AG20443 (cell line): ENCODE data around the gene TPD52L1.
A peak's percentile ranks its signal among the peaks of the same experiment; 100 is the strongest.
"Not testable (repeated sequence)": the region's sequence is repeated elsewhere in the genome, so short reads cannot be mapped to it uniquely, and the experiment has no call there.

Source experiments
- DNase-seq: peaks from one replicate; pipeline ENCODE4 v3.0.0; 2012; ENCODE audit warnings: low spot score, mixed read lengths

The TPD52L1 gene

DNA sequence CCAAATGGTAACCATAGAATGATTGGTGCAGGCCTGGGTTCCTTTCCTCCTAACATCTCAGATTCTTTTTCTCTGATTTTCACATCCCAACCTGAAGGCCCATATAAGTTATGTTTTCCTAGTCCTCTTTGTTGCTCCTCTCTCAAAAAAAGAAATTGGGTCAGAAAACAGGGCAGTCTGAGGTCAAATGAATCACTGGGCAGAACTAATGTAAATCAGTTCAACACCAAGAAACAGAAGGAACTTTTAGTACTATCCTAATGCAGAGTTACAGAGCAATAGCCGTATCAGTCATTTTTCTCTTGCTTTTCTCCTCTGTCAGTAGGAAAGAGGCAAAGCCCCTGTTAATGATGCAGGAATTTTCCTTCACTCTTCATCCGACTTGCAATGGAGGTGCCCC is 11.0 kb upstream of the TPD52L1 start:
- no peak for DNase-seq

DNA sequence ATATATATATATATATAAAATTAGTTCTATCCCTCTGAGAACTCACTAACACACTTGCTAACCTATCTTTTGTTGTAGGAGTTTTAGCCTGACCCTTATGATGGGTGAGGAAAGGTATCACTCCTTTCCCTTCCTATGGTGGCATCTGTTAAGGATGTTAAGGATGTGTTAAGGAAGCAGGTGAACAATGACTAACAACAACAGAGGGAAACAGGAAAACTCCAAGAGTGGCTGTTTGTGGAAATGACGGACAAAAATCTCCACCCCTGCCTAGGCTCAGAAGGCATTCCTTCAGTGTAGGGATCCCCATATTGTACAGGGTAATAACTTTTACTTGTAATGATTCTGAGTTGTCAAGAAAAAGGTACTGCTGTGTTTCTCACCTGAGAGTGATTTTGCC is 8.8 kb upstream of the TPD52L1 start:
- no peak for DNase-seq

DNA sequence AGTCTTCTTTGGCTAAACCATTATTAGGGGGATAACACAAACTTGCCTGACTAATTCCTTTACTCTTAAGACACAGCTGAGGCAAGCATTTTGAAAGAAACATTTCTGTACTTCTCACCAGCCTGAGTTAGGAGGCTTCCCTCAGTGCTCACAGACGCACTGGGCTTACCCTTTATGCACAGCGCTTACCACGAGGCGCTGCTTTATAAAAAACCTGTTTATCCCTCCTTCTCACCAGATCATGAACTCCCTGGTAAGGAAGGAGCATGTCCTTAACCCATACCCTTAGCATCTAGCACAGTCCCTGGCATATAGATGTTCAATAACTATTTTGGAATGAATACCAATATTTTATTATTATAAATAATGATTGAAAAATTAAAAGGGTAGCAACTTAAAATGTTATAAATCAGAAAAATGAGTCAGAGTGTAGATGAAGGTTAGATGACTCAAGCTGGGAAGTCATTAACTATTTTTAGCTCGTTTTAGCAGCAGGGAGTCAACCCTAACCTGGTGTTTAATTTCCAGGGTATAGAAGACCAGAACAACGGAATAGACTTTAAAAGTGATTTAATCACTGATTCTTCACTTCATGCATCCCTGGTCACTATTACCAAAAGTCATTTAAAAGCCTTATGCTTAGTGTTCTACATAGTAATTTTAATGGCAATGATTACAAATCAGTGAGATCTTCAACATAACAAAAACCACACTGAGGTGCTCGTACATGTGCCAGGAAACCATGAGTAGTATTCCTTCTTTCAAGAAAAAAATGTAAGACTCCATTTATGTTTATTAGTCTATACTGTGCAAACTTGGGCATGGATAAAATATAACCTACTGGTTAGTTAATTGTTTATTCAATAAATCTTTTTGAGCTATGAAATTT is 4.1 kb upstream of the TPD52L1 start:
- peak; percentile 50 for DNase-seq

DNA sequence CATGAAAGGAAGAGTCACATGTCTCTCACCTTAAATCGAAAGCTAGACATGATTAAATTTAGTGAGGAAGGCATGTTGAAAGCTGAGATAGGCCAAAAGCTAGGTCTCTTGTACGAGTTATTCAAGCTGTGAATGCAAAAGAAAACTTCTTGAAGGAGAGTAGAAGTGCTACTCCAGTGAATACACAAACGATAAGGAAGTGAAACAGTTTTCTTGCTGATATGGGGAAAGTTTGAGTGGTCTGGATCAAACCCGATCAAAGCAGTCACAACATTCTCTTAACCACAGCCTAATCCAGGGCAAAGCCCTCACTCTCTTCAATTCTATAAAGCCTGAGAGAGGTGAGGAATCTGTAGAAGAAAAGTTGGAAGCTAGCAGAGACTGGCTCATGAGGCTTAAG is 1.9 kb upstream of the TPD52L1 start:
- DNase-seq = no peak

DNA sequence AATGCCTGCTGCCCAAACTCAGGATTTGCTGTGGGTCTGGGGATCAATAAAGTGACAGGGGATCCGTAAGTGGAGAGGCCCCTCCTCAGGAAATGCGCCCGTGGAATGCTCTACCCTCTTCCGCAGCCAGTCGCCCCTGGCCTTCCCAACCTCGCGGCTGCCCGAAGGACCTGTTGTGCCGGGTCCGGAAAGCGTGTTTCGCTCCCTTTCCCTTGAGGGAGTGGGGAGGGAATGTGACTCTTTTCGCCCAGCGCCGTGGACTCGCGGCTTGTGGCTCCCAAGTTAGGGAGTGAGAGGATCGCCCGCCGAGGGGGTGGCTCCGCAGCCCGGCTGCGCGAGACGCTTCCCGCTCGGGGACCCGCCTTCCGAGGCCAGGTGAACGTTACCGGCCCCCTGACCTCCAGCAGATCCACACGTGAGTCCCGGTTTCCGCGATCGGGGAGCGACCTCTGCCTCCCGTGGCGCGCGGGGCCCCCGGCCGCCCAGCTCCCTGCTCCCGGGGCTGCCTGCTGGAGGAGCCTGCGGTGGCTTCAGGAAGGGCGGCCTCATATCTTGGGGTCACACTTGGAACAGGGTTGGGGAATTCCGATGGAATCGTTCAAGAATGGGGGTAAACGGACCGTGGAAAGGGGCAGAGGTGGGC is 666 bp downstream of the TPD52L1 start:
- peak; percentile 46 for DNase-seq

DNA sequence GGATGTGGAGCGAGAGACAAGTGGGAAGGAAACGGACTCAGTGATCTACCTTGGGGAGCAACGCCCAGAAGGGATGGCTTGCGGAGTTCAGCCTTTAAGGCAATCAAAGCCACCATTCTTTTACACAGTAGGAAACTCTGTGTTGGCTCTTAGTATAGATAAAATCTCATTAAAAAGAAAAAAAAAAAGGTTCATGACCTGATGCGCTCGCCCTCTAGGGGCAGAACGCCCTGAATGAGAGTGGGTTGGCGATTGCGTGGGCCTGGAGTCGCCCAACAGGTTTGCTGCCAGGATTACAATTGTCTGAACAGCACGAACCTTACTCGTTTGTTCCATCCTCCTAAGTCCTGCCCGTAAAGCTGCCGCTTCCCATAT is 1.2 kb downstream of the TPD52L1 start:
- no peak for DNase-seq

DNA sequence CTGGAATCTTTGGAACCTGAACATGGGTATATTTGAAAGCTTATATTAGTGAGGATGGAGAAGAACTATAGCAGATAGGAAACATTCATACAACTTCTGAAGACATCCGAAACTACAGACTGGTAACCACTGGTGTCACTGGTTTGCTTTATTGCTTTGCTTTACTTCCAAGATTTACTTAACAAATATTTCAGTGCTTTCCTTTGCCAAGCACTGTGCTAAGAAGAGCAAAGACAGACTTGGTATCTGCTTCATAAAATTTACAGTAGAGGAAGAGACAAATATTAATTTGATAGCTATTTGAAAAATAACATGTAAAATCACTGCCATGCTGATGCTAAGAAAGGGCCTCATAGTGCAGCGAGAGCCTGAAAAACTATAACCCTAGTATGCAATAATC is 1.8 kb downstream of the TPD52L1 start:
- no peak for DNase-seq

DNA sequence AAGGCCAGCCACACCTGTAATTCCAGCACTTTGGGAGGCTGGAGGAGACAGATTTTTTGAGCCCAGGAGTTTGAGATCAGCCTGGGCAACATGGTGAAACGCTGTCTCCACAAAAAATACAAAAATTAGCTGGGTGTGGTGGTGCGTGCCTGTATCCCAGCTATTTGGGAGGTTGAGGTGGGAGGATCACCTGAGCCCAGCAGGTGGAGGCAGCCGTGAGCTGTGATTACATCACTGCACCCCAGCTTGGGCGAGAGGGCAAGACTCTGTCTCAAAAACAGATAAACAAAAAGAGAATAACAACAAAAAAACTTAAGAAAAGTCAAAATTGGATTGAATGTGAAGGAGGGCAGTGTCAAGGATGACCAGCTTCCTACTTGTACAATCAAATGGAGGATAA is 2.9 kb downstream of the TPD52L1 start:
- DNase-seq = no peak

DNA sequence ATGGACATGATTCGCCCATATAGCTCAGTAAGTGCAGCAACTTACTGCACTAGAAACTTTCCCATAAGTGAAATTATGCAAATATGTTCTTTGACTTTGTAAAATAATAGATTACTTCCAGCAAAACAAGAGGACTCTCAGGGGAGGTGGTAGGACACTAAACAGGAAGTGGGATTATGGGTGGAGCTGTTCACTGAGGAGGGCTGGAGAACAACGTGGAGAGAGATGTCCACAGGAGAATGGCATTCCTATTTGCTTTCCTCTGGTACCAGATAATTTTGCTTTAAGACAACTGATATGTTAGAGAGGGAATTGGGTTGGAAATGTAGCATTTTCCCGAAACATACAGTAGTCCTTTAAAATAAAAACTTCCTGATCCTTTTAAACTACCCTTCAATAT is 3.7 kb downstream of the TPD52L1 start:
- no peak for DNase-seq

DNA sequence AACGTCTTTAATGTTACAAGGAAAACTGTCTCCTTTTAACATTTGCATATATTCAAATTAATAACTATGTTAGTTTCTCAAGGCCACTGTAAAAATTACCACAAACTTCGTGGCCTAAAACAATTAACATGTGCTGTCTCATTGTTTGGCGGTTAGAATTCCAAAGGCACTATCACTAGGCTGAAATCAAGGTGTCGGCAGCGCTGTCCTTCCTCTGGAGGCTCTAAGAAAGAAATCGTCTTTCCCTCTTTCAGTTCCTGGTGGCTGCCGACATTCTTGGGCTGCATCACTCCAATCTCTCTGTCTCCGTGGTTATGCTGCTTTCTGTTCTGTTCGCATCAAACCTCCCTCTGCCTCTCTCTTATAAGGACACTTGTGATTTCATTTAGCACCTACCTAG is 4.2 kb downstream of the TPD52L1 start:
- DNase-seq = no peak

DNA sequence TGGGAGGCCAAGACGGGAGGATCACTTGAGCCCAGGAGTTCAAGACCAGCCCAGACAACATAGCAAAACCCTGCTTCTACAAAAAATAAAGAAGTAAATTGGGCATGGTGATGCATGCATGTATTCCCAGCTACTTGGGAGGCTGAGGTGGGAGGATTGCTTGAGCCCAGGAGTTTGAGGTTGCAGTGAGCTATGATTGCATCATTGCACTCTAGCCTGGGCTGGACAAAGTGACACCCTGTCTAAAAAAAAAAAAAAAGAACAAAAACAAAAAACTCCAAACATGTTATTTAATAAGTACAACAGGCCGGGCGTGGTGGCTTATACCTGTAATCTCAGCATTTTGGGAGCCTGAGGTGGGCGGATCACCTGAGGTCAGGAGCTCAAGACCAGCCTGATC is 9.8 kb downstream of the TPD52L1 start:
- not testable (repeated sequence) for DNase-seq

DNA sequence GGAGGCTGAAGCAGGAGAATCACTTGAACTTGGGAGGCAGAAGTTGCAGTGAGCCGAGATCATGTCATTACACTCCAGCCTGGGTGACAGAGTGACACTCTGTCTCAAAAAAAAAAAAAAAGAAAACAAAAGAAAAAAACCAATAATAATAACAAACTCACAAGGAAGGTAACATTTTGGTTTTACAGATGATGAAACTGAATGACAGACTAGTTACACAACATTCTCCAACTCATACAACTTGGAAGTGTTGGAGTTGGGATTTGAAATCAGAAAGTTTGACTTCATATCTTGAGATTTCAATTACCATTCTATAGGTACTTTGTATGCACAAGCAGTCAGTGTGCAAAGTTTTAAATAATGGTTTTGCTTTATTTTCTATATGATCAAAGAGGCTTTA is 10.2 kb downstream of the TPD52L1 start:
- no peak for DNase-seq

DNA sequence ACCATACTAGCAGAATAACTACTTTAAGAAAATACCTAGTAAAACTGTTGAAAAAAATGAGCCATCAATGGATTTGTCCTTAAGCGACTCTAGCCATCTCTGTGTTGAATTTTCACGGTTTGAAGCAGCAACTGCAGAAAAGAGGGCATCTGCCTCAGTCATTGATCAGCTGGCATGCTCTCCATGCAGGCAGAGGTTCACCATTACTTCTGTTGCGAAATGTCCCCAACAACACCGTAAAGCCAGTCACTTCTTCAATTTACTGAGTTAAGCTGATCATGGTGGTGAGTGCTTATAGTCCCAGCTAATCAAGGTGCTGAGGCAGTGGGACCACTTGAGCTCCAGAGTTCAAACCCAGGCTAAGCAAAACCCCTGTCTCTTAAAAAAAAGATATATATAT is 11.1 kb downstream of the TPD52L1 start:
- DNase-seq = no peak

DNA sequence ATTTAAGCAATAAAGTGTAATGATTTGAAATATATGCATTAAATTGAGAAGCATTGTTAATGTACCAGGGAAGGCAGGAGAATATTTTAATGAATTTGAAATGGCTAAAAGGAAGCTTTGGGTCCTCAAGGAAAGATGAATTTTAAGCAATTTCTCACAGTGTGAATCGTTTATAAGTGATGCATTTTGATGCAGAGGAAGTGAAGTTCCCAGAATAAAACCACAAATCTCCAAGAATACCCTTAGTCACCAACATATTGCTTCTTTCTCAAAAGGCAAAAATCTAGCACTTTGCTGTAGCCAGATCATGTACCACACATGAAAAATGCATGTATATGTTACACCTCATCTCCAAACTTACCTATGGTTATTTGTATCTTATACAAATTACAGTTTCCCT is 11.7 kb downstream of the TPD52L1 start:
- DNase-seq = peak; percentile 46

DNA sequence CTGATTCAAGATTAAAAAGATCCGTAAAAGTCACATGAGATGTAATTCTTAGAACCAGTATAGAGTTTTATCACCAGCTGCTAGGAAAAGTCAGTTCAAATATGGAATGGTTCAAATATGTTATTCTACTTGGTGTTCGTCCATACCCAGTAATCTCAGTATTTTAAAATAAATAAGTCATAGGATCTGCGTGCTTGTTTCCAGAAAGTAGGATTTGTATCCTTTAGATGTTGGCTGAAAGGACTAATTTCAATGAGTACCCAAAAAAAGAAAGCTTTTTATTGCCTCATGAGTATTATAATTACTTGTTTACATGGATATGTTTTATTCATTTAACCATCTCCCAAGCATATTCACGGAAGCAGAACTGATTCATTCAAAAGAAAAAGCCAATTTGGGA is 12.2 kb downstream of the TPD52L1 start:
- no peak for DNase-seq

DNA sequence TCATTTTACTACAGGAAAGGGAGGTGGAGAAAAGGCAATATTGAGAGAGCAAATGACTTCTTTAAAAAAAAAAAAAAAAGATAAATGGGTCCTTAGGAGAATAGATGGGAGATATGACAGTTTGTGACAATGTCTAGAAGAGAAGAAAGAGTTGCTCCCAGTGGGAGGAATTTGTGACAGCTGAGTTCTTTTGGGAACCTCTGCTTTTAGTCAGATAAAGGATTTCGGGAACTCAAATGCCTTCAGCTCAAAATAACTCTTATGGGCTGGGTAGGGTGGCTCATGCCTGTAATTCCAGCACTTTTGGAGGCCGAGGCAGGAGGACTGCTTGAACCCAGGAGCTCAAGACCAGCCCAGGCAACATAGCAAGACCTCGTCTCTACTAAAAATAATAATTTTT is 13.1 kb downstream of the TPD52L1 start:
- DNase-seq = no peak

DNA sequence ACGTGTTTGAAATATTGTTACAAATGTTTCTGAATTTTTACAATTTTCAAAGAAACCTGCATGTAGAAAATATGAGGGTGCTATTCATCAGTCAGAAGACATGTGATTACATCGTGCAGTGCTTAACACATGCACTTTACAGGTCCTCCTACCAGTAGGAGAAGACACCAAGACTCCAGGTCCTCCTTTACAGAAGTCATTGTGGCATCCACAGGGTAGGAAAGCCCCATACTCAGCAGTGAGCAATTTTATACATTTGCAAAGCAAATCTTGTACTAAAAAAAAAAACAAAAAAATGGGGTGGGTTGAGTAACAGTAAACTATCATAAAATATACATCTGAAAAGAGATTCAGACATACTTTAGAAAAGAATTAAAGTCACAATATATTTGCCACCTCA is 14.0 kb downstream of the TPD52L1 start:
- no peak for DNase-seq

DNA sequence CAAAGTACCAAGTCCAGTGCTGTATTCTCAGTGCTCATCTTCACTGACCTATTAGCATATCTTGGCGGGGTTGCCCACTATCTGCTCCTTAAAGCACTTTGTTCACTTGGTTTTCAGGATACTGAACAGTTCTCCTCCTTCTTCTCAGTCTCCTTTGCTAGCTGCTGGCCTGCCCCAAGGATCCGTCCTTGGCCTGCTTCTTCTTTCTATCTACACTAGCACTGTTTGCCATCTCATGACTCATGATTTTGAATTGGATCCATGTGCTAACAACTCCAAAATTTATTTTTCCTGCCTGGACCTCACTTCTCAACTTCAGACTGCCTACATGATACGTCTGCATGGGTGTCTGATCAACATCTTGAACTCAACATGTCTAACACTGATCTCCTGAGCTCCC is 15.5 kb downstream of the TPD52L1 start:
- DNase-seq = peak; percentile 70

DNA sequence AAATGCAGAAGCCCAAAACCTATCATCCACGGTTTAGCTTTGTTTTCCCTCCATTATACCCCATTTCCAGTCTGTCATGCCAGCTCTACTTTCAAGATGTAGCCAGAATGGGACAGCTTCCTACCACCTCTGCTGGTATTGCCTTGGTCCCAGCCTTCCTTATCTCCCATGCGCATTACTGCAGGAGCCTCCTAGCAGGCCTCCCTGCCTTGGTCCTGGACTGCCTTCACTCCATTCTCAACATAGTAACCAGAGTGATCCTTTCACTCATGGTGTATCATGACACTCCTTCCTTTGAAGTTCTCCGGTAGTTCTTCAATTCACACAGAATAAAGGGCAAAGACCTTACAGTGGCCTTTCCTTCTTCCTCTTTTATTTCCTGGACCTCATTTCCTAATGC is 15.9 kb downstream of the TPD52L1 start:
- DNase-seq = no peak

DNA sequence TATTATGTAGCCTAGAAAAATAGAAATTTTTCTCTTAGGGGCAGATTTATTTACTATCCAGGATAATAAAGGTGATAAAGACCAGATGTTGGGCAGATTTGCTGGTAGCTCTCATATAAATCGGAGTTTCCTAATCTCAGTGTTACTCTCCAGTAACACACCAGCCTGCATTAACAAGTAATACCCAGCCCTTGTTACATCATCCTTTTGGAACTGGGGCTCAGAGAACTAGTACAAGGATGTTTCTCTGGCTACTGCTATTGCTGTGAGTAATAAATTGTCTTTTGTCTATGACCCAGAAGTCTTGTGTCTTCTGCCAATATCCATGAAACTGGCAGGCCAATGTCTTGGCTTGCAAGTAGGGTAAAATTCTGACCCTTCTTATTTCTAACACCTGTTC is 16.8 kb downstream of the TPD52L1 start:
- DNase-seq = peak; percentile 76

DNA sequence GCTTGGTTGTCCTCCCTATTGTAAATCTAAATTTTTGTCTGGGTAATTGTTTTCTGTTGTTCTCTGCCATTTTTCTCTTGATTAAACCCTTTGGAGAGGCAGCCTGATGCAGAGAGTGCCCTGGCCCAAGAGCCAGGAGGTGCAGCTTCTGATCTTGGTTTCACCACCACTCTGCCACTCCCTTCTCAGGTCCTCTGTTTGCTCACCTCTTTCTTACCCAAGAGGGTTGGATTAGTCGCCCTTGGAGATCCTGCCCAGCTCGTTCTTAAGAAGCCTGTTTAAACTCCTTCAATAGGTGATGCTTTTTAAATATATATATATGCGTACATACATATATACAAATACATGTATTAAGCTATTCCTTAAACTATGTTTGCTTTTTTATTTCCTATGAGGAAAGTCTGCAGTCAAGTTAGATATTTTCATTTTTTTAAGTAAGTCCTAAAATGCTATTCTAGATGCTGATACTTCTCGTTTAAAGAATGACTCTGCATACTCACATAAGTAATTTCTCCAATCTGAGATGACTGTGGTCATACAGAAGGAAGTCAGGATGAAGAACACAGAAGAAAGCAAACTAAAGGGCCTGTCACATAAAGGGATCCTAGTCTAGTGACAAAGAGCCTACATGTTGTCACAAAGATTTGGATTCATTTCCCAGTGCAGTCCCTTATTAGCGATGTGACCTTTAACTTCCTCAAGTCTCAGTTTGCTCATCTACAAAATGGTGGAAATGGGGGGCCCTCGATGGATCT is 19.9 kb downstream of the TPD52L1 start:
- no peak for DNase-seq

DNA sequence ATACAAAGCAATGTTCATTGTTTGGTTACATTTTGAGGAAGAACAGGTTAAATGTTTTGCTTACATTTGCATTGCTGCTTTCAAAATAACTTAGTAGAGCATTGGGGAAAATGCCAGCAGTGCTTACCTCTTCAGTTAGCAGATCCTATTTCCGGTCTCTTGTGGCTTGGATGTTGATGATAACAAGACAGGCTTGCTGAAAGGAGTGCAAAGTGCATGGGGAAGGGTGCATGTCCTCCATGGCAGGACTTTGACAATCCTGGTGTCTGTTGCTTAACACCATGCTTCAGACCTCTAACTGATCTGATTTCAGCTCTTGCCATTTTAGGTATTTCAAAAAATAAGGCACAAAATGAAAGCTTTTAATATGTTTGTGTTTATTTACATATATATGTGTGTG is 21.1 kb downstream of the TPD52L1 start:
- DNase-seq = no peak

DNA sequence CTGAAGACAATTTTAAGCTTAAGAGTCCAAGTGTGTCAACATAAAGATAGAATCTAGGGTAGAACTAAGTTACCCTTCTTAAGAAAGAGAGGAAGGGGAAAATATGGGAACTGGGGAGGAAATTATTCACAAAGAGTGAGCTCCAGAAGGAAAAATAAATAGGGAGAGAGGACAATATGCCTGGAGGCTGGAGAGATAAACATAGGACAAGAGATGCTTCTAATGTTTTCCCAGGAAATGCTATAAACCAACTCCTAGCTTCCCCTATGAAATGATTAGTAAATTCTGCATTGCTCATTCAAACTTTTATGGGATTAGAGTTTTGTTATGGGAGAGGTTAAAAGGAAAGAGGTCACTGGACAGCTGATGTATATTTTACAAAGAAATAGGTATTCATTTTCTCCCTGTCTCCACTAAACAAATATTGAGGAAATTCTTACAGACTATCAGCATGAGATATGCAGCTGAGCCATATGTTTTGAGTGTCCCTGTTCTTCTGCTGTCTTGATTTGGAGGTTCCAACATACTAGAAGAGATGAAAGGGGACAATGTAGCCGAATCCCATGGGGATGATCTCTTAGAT is 22.0 kb downstream of the TPD52L1 start:
- no peak for DNase-seq
